Colonic mucosa (tissue), 4 donors: Measurements from ENCODE around the gene ZNF385C. TPM values are rescaled to one million over a fixed set of nuclear protein-coding genes. Genes with fewer than 3 reads are reported as not detected.

Experiments
- DNase-seq: peaks from one replicate; pipeline ENCODE4 v3.0.0-alpha.2; 2020
- H3K27ac ChIP-seq: fragments of 200-600 bp; one replicate; pipeline ENCODE4 v1.8.0; 2021
- H3K27me3 ChIP-seq: fragments of 200-600 bp; one replicate; pipeline ENCODE4 v1.8.0; 2021
- H3K36me3 ChIP-seq: fragments of 200-600 bp; one replicate; pipeline ENCODE4 v1.8.0; 2021
- H3K4me1 ChIP-seq: fragments of 200-600 bp; one replicate; pipeline ENCODE4 v1.8.0; 2021; ENCODE audit warnings: mild to moderate bottlenecking
- H3K4me3 ChIP-seq: fragments of 200-600 bp; one replicate; pipeline ENCODE4 v1.8.0; 2021
- H3K9ac ChIP-seq, 2 donors: one replicate each; pipeline ENCODE4 v1.7.0; 2013; ENCODE audit warnings: control low read depth in 2 of 2, low read depth in 2 of 2, low read length in 2 of 2
- H3K9me3 ChIP-seq: fragments of 200-600 bp; one replicate; pipeline ENCODE4 v1.8.0; 2021
- CTCF ChIP-seq: fragments of 200-600 bp; IDR thresholded peaks from one replicate; pipeline ENCODE4 v1.8.0; 2022; ENCODE audit warnings: antibody characterized with exemption, mild to moderate bottlenecking
- intact Hi-C: fragments of 100-400 bp; cut with DNase I; formaldehyde crosslinking; loops from one replicate; pipeline ENCODE4 v1.14.1; 2022
- total RNA-seq, 2 donors: library from RNA; stranded (reverse); fragmentation: NEBNext Ultra II Directional in 1 of 2; extraction: Animal tissue kit (Norgen Biotek cat#: 25700) in 1 of 2; gene quantifications; one replicate each; pipeline ENCODE4 v1.2.1, GENCODE V29; 2021
- donor health status: healthy.
- donor health status: DM: no; HTN: no; CAD: no.
- donor health status: DM: no; HTN: no; CAD: no.

The ZNF385C gene
- total RNA-seq, 2 donors from 2014 or later = 0.20 to 0.32 TPM

GRCh38 chr17:42078396-42079043 is 19.8 kb downstream of the ZNF385C start:
- Histone ChIP-seq H3K9ac (no peak overlapping the region), H3K9me3 (no peaks in the 10 kb centered on the region), H3K4me3 (no peak overlapping the region), H3K27ac (no peak overlapping the region), H3K27me3 (no peaks in the 10 kb centered on the region), H3K4me1 (no peaks in the 10 kb centered on the region), H3K36me3 (no peaks in the 10 kb centered on the region)
- intact Hi-C loops = no loop called here
- TF ChIP-seq CTCF = no peak
- no peak for DNase-seq

- no peak overlapping the region for H3K4me3 ChIP-seq
- no peaks in the 10 kb centered on the region for H3K36me3 ChIP-seq
- no peak overlapping the region for H3K9ac ChIP-seq
- TF ChIP-seq CTCF = no peak
- H3K4me1 ChIP-seq = no peaks in the 10 kb centered on the region
- H3K27ac ChIP-seq = no peak overlapping the region
- intact Hi-C loops = no loop called here
- DNase-seq = no peak
- H3K27me3 ChIP-seq = peaks cover 4% of the 10 kb centered on the region
- H3K9me3 ChIP-seq = no peaks in the 10 kb centered on the region
Observed at GRCh38 chr17:42077755-42078154, 20.5 kb downstream of the ZNF385C start.

GRCh38 chr17:42076797-42077559 is 21.3 kb downstream of the ZNF385C start:
- Histone ChIP-seq H3K4me1 (no peaks in the 10 kb centered on the region), H3K9me3 (no peaks in the 10 kb centered on the region), H3K27ac (no peak overlapping the region), H3K9ac (no peak overlapping the region), H3K4me3 (no peak overlapping the region), H3K36me3 (no peaks in the 10 kb centered on the region), H3K27me3 (peaks cover 12% of the 10 kb centered on the region)
- no peak for DNase-seq
- TF ChIP-seq CTCF = no peak
- intact Hi-C loops = no loop called here

- H3K27ac ChIP-seq = no peak overlapping the region
- no peaks in the 10 kb centered on the region for H3K4me1 ChIP-seq
- TF ChIP-seq CTCF = no peak
- no peaks in the 10 kb centered on the region for H3K36me3 ChIP-seq
- H3K9me3 ChIP-seq = no peaks in the 10 kb centered on the region
- peaks cover 22% of the 10 kb centered on the region for H3K27me3 ChIP-seq
- H3K9ac ChIP-seq = no peak overlapping the region
- H3K4me3 ChIP-seq = no peak overlapping the region
- DNase-seq = no peak
- intact Hi-C loops = no loop called here
Observed at GRCh38 chr17:42075789-42076188, 22.5 kb downstream of the ZNF385C start.

- no peaks in the 10 kb centered on the region for H3K9me3 ChIP-seq
- H3K4me1 ChIP-seq = no peaks in the 10 kb centered on the region
- TF ChIP-seq CTCF = no peak
- intact Hi-C loops = no loop called here
- peaks cover 22% of the 10 kb centered on the region for H3K27me3 ChIP-seq
- H3K36me3 ChIP-seq = no peaks in the 10 kb centered on the region
- DNase-seq = no peak
- H3K9ac ChIP-seq = peak overlapping the region in 1 of 2 donors; percentile 24
- H3K4me3 ChIP-seq = peak overlapping the region; percentile 13
- no peak overlapping the region for H3K27ac ChIP-seq
Observed at GRCh38 chr17:42072323-42073187, 25.7 kb downstream of the ZNF385C start.
